ENCODE data around the gene LRRC4C. TPM values are rescaled to one million over a fixed set of nuclear protein-coding genes. Genes with fewer than 3 reads are reported as not detected.

The LRRC4C gene
- total and polyA plus RNA-seq, 2 experiments from 2014 or later, result 0.35 to 1.1 TPM

GRCh38 chr11:40328890-40329614 lies 1130.4 kb downstream of the LRRC4C start:
- no peak overlapping the region for H3K4me3 ChIP-seq
- no peaks in the 10 kb centered on the region for H3F3A ChIP-seq (replicated peaks; ENCODE audit: low read depth)
- ATAC-seq (no peak), DNase-seq (ENCODE audit: low spot score) (no peak)
- no peaks in the 10 kb centered on the region for H3K79me2 ChIP-seq (replicated peaks; ENCODE audit: insufficient read depth)
- H3K36me3 ChIP-seq (ENCODE audit: insufficient read depth), result no peaks in the 10 kb centered on the region
- no peak overlapping the region for H3K27ac ChIP-seq (ENCODE audit: low read depth)
- Mint-ChIP-seq H3K36me3 (ENCODE audit: low read depth) (no peaks in the 10 kb centered on the region), H3K4me3 (no peak overlapping the region), H3K27me3 (ENCODE audit: insufficient read depth, low read depth, poor library complexity) (no peaks in the 10 kb centered on the region), H3K9me3 (no peaks in the 10 kb centered on the region), H3K27ac (no peak overlapping the region), H3K4me1 (no peaks in the 10 kb centered on the region)
- H3K27me3 ChIP-seq (ENCODE audit: insufficient read depth), result no peaks in the 10 kb centered on the region
- H4K20me1 ChIP-seq (replicated peaks; ENCODE audit: insufficient read depth), result no peaks in the 10 kb centered on the region
- H3K4me2 ChIP-seq, result no peak overlapping the region
- 0 out of 2 replicates have a peak overlapping the region, but pooled peaks have one; percentile 15 for H2AFZ ChIP-seq
- TF ChIP-seq NANOG (IDR thresholded peaks at IDR 0.05; ENCODE audit: borderline replicate concordance), result no peak
- TF ChIP-seq REST (IDR thresholded peaks at IDR 0.05; ENCODE audit: unreplicated experiment), result no peak
- TF ChIP-seq JUNB (IDR thresholded peaks at IDR 0.05; ENCODE audit: unreplicated experiment), result no peak
- no peak for TF ChIP-seq EZH2 (IDR thresholded peaks at IDR 0.05; ENCODE audit: low read depth, unreplicated experiment)
- no peak for TF ChIP-seq ZNF114 (CRISPR knock-in tag; IDR thresholded peaks at IDR 0.05)
- TF ChIP-seq CTCF (conservative IDR thresholded peaks at IDR 0.05; ENCODE audit: low read depth in 2 of 2), result no peak
- TF ChIP-seq STAT1 (IDR thresholded peaks at IDR 0.05; ENCODE audit: unreplicated experiment), result no peak
- no peak for TF ChIP-seq ZNF462 (CRISPR knock-in tag; IDR thresholded peaks at IDR 0.05)
- no peak for TF ChIP-seq CREB1 (CRISPR knock-in tag; IDR thresholded peaks at IDR 0.05; ENCODE audit: low read depth)
- no peak for TF ChIP-seq EZH2phosphoT487 (IDR thresholded peaks at IDR 0.05; ENCODE audit: unreplicated experiment)
- TF ChIP-seq ETS1 (IDR thresholded peaks at IDR 0.05), result no peak
- 0 out of 2 replicates have a peak, but pooled peaks cover 6% of the 10 kb centered on the region for H3K9me2 ChIP-seq (ENCODE audit: insufficient read depth)
- H3K4me1 ChIP-seq (ENCODE audit: insufficient read depth), result no peaks in the 10 kb centered on the region

Measured in GM23338 (cell line).